ENCODE results near the gene PTPRD.
A peak's percentile ranks its signal among the peaks of the same experiment; 100 is the strongest.
"Not testable (repeated sequence)": the region's sequence is repeated elsewhere in the genome, so short reads cannot be mapped to it uniquely, and the experiment has no call there.

The PTPRD gene

DNA sequence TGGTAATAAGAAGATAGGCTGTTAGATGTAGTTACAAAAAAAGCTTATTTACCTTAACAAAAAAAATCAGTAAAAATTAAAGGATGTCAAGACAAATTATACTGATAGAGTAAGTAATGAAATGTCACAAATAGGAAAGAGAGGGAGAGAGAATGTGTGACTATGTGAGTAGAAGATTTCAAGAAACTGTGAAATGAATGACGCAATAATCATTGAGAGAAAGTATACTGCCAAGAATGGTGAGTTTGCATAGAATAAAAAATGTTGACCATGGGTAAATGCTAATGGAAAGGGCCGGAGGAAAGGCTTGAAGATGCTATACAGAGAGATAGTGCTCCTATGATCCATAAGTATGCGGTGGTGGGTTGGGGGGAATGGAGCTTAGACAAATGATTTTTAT is 100.7 kb downstream of the PTPRD start:
- Histone ChIP-seq H3K79me2 (ENCODE audit: insufficient read depth, low read depth) (no peaks in the 10 kb centered on the region), H3K27ac (no peak overlapping the region), H4K20me1 (ENCODE audit: insufficient read depth) (no peaks in the 10 kb centered on the region), H3K27me3 (ENCODE audit: insufficient read depth, low read depth) (no peaks in the 10 kb centered on the region), H3K36me3 (ENCODE audit: insufficient read depth) (no peaks in the 10 kb centered on the region), H3K4me2 (no peak overlapping the region), H3K9ac (no peak overlapping the region), H2AFZ (ENCODE audit: low read depth) (no peak overlapping the region), H3K4me3 (IDR thresholded peaks at IDR 0.05; ENCODE audit: insufficient read depth, low read depth, low read length) (no peak overlapping the region), H3K4me1 (ENCODE audit: low read depth, poor library complexity, severe bottlenecking) (no peaks in the 10 kb centered on the region)
- TF ChIP-seq, protein P1, sequence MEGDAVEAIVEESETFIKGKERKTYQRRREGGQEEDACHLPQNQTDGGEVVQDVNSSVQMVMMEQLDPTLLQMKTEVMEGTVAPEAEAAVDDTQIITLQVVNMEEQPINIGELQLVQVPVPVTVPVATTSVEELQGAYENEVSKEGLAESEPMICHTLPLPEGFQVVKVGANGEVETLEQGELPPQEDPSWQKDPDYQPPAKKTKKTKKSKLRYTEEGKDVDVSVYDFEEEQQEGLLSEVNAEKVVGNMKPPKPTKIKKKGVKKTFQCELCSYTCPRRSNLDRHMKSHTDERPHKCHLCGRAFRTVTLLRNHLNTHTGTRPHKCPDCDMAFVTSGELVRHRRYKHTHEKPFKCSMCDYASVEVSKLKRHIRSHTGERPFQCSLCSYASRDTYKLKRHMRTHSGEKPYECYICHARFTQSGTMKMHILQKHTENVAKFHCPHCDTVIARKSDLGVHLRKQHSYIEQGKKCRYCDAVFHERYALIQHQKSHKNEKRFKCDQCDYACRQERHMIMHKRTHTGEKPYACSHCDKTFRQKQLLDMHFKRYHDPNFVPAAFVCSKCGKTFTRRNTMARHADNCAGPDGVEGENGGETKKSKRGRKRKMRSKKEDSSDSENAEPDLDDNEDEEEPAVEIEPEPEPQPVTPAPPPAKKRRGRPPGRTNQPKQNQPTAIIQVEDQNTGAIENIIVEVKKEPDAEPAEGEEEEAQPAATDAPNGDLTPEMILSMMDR (conservative IDR thresholded peaks at IDR 0.05; ENCODE audit: low read depth, low read length) = no peak

DNA sequence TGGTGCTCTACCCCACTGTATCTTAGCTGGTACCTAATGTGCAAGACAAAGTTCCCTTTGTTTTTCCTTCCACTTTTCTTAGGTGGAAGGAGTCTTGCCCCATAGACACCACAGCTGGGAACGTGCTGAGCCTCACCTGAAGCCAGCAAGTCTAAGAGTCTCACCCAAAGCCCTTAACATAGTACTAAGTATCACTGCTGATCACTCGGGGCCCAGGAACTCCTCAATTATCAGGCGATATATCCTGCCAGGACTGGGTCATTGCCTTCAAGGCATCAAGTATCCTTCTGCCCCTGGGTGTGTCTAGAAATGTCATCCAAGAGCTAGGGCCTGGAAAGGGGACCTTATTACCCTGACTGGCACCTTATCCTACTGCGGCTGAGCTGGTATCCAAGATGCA is 123.9 kb downstream of the PTPRD start:
- Histone ChIP-seq H3K27ac (no peak overlapping the region), H3K4me2 (no peak overlapping the region), H3K27me3 (ENCODE audit: insufficient read depth, low read depth) (no peaks in the 10 kb centered on the region), H3K4me1 (ENCODE audit: low read depth, poor library complexity, severe bottlenecking) (no peaks in the 10 kb centered on the region), H2AFZ (ENCODE audit: low read depth) (no peak overlapping the region), H3K4me3 (IDR thresholded peaks at IDR 0.05; ENCODE audit: insufficient read depth, low read depth, low read length) (no peak overlapping the region), H3K36me3 (ENCODE audit: insufficient read depth) (no peaks in the 10 kb centered on the region), H4K20me1 (ENCODE audit: insufficient read depth) (no peaks in the 10 kb centered on the region), H3K9ac (no peak overlapping the region), H3K79me2 (ENCODE audit: insufficient read depth, low read depth) (no peaks in the 10 kb centered on the region)
- TF ChIP-seq, protein P1 (conservative IDR thresholded peaks at IDR 0.05; ENCODE audit: low read depth, low read length) = no peak

DNA sequence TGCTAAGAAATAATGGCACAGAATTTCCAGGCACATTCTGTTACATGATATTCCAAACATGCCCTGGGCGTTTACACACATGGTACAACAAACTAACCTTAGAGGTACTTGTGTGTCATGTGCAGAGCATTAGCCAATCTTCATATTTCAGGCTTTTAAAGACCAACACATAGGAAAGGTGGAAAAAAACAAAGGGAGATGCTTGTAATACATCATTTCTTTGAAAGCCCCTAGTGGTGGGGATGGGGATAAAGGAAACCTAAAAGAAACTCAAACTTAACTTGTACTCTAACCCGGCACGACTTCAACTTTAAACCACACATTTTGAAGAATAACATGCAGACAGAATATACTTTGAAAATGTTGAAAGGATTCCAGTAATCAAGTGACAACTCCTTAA is 133.6 kb downstream of the PTPRD start:
- H3K4me3 ChIP-seq (IDR thresholded peaks at IDR 0.05; ENCODE audit: insufficient read depth, low read depth, low read length) = no peak overlapping the region
- no peaks in the 10 kb centered on the region for H3K4me1 ChIP-seq (ENCODE audit: low read depth, poor library complexity, severe bottlenecking)
- no peaks in the 10 kb centered on the region for H4K20me1 ChIP-seq (ENCODE audit: insufficient read depth)
- no peaks in the 10 kb centered on the region for H3K36me3 ChIP-seq (ENCODE audit: insufficient read depth)
- TF ChIP-seq, protein P1 (conservative IDR thresholded peaks at IDR 0.05; ENCODE audit: low read depth, low read length) = peak; percentile 44
- H3K4me2 ChIP-seq = no peak overlapping the region
- H3K27me3 ChIP-seq (ENCODE audit: insufficient read depth, low read depth) = no peaks in the 10 kb centered on the region
- H3K79me2 ChIP-seq (ENCODE audit: insufficient read depth, low read depth) = no peaks in the 10 kb centered on the region
- no peak overlapping the region for H2AFZ ChIP-seq (ENCODE audit: low read depth)
- no peak overlapping the region for H3K27ac ChIP-seq
- H3K9ac ChIP-seq = no peak overlapping the region

DNA sequence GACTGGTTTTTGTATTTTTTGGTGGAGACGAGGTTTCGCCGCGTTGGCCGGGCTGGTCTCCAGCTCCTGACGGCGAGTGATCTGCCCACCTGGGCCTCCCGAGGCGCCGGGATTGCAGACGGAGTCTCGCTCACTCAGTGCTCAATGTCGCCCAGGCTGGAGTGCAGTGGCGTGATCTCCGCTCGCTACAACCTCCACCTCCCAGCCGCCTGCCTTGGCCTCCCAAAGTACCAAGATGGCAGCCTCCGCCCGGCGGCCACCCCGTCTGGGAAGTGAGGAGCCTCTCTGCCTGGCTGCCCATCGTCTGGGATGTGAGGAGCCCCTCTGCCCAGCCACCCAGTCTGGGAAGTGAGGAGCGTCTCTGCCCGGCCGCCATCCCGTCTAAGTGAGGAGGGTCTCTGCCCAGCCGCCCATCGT is 163.6 kb downstream of the PTPRD start:
- H3K4me3 ChIP-seq (IDR thresholded peaks at IDR 0.05; ENCODE audit: insufficient read depth, low read depth, low read length) = not testable (repeated sequence)

DNA sequence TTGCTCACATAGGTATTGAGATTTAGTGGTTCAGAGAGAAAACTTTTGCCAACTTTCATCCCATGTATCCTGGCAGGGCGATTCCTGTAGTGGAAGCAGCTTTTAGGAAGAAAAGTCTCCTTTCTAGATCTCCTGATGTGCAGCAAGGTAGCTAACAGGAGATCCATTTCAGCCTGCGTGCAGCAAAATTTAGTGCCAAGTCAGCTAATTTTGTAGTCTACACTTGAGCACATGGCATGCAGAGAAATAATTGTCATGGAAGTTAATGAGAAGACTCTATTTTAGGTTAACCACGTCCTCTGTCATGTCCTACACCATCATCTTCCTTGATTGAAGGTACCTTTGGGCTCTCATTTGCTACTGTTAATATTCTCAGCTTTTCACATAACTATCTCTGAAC is 165.8 kb downstream of the PTPRD start:
- H3K4me1 ChIP-seq (ENCODE audit: low read depth, poor library complexity, severe bottlenecking) = no peaks in the 10 kb centered on the region

More for the DNA sequence above, 163.6 kb downstream of the PTPRD start:
- not testable (repeated sequence) for H3K79me2 ChIP-seq (ENCODE audit: insufficient read depth, low read depth); H3K27ac ChIP-seq; H2AFZ ChIP-seq (ENCODE audit: low read depth); H3K27me3 ChIP-seq (ENCODE audit: insufficient read depth, low read depth); H3K36me3 ChIP-seq (ENCODE audit: insufficient read depth); H3K4me1 ChIP-seq (ENCODE audit: low read depth, poor library complexity, severe bottlenecking); H3K4me2 ChIP-seq; H4K20me1 ChIP-seq (ENCODE audit: insufficient read depth); H3K9ac ChIP-seq

More for the DNA sequence above, 165.8 kb downstream of the PTPRD start:
- Histone ChIP-seq H3K27me3 (ENCODE audit: insufficient read depth, low read depth) (no peaks in the 10 kb centered on the region), H3K4me2 (no peak overlapping the region), H4K20me1 (ENCODE audit: insufficient read depth) (no peaks in the 10 kb centered on the region), H3K27ac (no peak overlapping the region), H3K79me2 (ENCODE audit: insufficient read depth, low read depth) (no peaks in the 10 kb centered on the region), H2AFZ (ENCODE audit: low read depth) (no peak overlapping the region), H3K4me3 (IDR thresholded peaks at IDR 0.05; ENCODE audit: insufficient read depth, low read depth, low read length) (no peak overlapping the region), H3K9ac (no peak overlapping the region), H3K36me3 (ENCODE audit: insufficient read depth) (no peaks in the 10 kb centered on the region)
- TF ChIP-seq, protein P1 (conservative IDR thresholded peaks at IDR 0.05; ENCODE audit: low read depth, low read length) = no peak

All from KMS-11 (cell line).